CD4-positive, alpha-beta T cell treated with Interleukin-17A for 1 hour (primary cell): ENCODE data around the gene SBNO1.
"Not testable (repeated sequence)": the region's sequence is repeated elsewhere in the genome, so short reads cannot be mapped to it uniquely, and the experiment has no call there.

Experiments used
- DNase-seq: peaks from one replicate; pipeline ENCODE4 v3.0.0-alpha.2; 2020

The SBNO1 gene

DNA sequence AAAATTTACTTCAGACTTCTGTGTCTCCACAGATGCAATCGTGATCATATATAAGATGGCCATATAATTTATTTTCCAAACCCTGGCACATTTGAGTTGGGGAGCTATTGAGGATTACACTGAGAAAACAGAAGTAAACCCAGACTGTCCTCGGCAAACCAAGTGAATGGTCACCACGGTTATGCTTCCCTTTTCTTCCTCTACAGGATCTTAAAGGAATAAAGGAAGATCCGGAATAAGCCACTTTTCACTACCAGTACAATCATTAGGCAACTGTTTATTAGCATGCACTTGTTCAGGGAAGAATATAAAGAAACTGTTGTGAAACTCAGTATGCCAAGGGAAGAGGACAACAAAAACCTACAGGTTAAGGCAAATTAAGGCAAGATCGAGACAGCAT, 27.6 kb downstream of the SBNO1 start:
- DNase-seq = no peak

DNA sequence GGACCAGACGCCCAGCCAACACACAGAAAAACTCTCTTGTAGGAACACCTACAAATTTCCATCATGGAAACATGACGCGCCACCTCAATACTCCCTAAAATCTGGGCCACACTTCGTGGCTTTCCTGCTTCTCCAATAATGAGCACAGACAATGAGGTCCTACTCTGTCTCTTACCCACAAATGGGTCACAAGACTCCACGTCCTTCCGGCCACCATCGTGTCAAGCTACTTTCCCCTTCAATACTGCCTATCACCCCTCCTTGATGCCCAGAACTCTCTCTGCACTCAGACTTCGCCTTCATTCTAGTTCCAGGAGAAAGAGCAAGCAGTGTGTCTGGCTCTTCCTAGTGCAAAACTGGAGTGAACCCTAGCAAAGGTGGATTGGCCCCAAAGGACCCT, 28.1 kb downstream of the SBNO1 start:
- no peak for DNase-seq

DNA sequence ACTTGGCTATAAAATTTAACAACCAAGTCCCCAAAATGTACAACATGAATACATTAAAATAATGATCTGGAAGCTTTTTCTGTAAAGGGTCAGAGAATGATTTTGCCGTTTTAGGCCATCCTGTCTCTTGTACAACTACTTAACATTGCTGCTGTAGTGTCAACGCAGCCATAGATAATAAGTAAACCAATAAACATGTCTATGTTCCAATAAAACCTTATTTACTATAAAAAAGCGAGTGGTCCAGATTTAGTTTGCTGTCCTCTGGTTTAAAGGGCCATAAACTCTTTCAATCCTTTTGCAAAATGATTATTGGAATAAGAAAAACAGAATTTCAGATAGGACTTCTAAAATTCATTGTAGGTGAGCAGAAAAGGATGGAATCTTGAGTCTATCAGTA, 29.2 kb downstream of the SBNO1 start:
- DNase-seq = no peak

DNA sequence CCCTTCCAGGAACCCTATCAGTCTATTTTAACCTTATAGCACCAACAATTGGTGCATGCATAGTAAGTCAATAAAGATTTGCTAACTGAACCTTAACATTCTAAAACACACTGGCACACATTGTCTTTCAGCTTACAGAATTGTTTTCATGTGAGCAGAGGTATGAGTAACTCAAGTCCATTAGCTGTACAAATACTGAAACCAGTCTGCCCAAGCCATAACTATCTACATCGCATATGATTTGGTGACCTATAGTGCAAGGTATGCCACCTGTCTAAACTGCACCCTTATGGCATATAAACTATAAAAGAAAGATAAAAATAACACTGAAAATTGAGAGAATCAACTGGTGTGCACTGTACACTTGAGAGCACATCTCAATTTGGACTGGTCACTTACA, 34.8 kb downstream of the SBNO1 start:
- no peak for DNase-seq

DNA sequence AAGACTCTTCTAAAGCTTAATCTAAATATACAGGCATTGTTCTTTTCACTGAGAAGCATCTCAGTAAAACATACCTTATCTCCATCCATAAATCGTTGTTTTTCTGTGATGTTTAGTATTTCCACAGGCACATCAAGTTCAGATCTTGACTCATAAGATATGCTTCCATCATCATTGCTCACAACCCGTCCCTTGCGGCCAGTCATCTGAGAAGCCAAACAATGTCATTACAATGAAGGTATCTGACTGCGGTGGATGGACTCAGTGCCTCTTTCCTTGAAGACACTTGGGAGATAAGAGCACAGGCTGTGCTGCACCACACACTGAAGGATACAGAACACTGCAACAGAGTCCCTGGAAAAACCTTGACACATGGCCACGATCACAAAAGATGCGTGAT, 44.8 kb downstream of the SBNO1 start:
- DNase-seq = no peak

DNA sequence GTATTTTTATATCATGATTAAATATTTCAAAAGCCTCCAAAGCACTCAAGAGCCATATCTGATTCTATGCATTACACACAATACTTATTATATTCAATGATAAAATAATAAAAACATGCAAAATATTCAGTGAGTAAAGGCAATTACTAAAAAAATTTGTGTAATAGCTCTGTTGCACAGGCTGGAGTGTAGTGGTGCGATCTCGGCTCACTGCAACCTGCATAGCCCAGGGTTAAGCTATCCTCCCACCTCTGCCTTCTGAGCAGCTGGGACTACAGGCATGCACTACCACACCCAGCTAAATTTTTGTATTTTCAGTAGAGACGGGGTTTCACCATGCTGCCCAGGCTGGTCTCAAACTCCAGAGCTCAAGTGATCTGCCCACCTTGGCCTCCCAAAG, 45.4 kb downstream of the SBNO1 start:
- DNase-seq = no peak

DNA sequence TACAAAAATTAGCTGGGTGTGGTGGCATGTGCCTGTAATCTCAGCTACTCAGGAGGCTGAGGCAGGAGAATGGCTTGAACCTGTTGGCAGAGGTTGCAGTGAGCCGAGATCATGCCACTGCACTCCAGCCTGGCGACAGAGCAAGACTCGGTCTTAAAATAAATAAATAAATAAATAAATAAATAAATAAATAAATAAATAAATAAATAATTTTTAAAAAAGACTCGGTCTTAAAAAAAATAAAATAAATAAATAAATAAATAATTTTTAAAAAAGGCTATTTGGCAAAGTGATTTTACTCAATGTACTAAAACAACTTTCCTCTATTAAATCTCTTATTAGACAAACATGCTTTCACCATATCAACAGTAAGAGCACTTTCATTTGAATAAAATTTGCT, 51.6 kb downstream of the SBNO1 start:
- not testable (repeated sequence) for DNase-seq

- no peak for DNase-seq
Observed at GRCh38 chr12:123306200-123306599, 58.4 kb downstream of the SBNO1 start.

- no peak for DNase-seq
Observed at GRCh38 chr12:123305136-123305535, 59.5 kb downstream of the SBNO1 start.

DNA sequence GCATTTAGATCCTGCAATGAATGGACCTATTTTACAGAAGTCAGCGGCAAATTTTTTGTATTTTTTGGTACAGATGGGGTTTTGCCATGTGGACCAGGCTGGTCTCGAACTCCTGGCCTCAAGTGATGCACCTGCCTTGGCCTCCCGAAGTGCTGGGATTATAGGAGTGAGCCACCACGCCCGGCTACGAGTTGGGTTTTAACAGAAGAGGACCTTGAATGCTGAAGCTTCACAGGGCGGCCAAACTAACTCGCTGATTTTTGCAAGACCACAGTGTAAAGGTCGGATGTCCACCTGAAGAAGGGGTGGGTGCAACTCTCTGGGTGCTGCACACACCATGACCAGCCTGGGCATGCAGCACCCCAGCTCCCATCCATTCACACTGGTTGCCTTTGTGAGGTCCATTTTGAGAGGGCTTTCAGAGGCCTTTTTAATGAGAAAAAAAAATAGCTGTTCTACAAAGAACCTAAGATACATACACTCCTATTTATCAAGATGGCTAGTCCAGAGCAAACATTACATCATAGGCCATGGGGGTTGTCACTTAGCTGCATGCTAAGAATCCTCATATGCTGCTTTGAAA, 71.4 kb downstream of the SBNO1 start:
- no peak for DNase-seq

- DNase-seq = no peak
Observed at GRCh38 chr12:123289911-123290310, 74.7 kb downstream of the SBNO1 start.

DNA sequence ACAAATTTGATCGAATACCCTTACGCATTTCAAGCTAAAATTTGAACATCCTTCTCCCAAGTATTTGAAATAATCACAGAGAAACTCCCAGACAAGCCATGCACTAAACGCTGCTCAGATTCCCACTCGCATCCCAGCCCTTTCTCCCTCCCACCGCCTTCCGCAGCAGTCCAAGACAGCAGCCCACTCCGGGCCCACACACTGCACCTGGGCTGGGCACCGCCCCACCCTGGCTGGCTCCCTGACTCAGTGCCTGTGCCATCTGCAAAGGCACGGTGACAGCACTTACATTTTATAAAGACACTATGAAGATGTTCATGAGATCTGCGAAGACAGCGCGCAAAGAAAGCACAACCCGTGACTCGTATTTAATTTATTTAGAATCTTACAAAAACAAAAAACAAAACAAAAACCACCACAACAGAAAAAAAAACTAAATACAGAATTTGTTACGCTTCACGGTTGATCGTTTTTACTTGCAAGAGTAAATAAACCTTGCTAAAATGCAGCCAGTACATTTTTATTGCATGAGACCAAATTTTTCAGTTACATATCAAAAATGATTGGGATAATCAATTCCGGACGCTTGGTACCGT, 75.8 kb downstream of the SBNO1 start:
- DNase-seq = no peak

DNA sequence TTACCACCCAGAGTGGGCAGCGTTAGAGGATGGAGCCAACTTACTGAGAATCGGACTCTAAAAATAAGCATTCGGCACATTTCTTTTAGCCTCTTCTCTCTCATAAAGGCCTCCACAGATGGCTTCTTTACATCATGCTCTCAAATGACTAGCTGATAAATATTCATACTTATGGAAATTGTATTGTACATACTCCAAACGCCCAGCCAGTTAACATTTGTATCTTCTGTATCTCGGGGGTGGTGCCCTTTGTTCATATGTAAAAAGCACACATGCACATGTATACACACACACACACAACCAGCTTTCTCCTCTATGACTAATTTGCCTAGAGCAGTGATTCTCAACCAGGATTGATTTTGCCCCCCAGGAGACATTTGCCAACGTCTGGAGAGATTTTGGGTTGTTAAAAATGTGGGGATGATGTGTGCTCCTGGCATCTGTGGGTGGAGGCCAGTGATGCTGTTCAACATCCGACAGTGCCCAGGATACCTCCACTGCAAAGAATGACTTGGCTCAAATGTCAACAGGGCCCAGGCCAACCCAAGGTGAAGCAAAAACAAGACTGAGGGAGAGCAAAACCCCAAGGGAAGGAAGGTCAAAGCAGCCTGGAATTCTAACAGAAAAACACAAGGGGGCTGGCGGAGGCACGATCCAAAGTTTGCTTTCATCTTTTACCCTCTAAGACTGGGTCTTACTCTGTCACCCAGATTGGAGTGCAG, 77.8 kb downstream of the SBNO1 start:
- DNase-seq = no peak

DNA sequence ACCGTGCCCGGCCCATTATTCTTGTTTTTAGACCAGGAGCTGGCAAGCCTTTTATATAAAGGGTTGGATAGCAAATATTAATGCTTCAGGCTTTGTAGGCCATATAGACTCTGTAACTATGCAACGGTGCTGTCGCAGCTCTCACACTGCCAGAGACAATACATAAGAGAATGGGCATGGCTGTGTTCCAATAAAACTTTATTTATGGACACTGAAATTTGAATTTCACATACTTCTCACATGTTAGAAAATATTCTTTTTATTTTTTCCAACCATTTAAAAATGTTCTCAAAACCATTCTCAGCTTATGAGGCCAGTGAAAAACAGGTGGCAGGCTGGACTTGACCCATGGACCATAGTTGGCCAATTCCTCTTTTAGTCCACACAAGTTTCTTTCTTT, 80.0 kb downstream of the SBNO1 start:
- no peak for DNase-seq

- DNase-seq = no peak
Observed at GRCh38 chr12:123283461-123283860, 81.2 kb downstream of the SBNO1 start.

GRCh38 chr12:123282111-123282510, 82.5 kb downstream of the SBNO1 start:
- no peak for DNase-seq

GRCh38 chr12:123280971-123281370, 83.7 kb downstream of the SBNO1 start:
- DNase-seq = no peak

GRCh38 chr12:123278101-123278627, 86.5 kb downstream of the SBNO1 start:
- DNase-seq = peak; percentile 23

DNA sequence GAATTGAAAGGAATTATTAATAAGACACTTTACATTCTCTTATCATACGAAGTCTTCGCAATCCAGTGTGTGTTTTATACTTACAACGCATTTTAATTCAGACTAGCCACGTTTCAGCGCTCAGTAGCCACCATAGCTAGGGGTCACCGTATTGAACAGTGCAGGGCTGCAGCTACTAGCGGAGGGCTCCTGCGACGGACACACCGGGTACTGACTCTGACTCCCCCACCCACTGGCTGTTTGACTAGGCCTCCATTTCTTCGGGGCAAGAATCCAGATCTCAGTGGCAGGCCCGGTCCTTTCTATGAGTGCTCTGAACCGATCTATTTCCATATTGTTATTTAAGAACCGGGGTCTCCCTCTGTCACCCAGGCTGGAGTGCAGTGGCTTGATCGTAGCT, 91.5 kb downstream of the SBNO1 start:
- DNase-seq = no peak

- peak; percentile 75 for DNase-seq
Observed at GRCh38 chr12:123271001-123271668, 93.5 kb downstream of the SBNO1 start.

DNA sequence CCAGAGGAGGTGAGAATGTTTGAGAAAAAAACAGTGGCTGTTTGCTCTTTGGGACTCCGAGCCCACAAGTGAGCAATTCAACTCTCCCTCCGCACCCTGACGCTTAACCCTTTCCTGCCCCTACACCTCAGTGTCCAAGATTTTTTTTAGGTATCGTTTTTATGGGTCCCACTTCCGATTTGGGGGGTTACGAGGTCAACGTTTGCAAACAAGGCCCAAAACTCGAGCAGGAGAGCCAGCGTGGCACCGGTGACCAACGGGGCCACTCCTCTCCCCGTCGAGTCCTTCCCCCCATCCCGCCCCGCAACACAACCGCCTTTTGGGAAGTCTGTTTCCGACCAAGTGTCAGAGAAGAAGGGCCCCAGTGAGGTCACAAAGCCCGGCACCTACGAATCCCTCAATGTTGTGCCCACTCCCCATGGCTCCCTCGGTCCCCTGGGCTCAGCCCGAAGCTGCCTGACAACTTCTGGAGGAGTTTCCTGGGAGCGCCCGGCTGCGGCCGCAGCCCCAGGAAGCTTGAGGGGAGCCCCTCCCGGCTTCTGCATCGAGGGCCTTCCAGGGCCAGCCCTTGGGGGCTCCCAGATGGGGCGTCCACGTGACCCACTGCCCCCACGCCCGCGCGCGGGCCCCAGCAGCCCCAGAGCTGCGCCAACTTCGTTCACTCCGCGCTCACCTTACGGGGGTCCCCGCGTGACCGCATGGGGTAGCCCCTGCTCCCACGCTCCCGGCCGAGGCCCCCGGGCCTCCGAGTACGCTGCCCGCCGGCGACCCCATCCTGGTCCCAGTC, 94.2 kb downstream of the SBNO1 start:
- DNase-seq = no peak

DNA sequence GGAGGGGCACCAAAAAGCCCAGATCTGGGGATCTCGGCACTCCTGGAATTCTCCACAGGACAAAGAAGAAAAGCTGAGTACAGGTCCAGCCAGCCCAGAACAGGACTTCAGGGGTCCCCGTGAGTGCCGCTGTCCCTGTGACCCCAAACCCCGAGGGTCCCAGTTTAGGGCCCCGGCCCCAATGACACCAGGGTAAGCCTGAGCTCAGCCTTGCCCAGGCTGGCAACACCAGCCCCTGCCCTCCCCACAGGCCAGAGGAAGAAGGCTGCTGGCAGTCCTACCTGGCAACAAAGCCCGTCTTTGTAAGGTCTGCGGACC, 94.8 kb downstream of the SBNO1 start:
- DNase-seq = no peak

DNA sequence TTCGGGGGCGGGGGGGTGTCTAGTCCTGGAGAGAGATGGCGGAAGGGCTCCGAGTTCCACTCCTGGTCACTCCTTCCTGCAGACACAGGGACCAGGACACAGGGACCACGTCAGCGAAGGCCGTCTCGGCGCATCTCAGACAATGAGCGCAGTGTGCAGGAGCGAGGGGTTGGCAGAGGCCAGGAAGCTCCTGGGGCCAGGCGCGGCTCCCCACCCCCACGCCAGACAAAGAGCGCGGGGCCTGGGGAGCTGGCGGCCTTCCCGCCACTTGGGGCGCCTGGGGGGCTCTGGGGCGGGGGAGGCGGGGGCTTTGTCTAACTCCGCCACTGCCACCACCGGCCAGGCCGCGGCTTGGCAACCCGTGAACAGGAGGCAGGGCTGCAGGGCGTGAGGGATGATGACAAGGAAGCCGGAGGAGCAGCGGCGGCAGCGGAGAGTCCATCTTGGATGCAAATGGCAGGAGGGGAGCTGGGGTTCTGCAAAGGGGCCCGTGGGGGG, 95.2 kb downstream of the SBNO1 start:
- DNase-seq = peak; percentile 41
